ENCODE data around the gene APBA2. TPM values are rescaled to one million over a fixed set of nuclear protein-coding genes. Genes with fewer than 3 reads are reported as not detected.

Gene APBA2
- total RNA-seq, 4 donors from 2014 or later: 2.3 to 15.0 (median 4.6) TPM; not detected in 1

DNA sequence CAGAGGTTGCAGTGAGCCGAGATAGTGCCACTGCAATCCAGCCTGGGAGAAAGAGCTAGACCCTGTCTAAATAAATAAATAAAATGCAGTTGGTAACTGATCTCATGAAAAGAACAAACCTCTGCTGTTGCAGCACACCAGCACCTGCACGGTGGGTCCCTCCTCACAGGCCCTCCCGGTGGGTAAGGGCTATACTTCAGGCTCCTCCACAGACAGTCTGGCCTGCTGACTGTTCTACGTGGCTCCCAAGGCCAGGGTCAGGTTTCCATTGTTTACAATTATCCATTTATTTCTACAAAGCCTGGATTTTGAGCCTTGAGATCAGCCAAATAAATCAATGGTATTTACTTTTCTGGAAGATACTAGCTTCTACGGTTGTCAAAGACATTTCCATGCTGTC is 5.1 kb upstream of the APBA2 start:
- Histone ChIP-seq H3K27ac (no peak overlapping the region), H3K4me1 (no peaks in the 10 kb centered on the region), H3K9me3 (no peaks in the 10 kb centered on the region), H3K4me3 (no peak overlapping the region), H3K36me3 (no peaks in the 10 kb centered on the region), H3K27me3 (no peaks in the 10 kb centered on the region)
- intact Hi-C loops (cut with DNase I; ENCODE audit: low total_unique reads): no loop called here
- TF ChIP-seq POLR2A (IDR thresholded peaks at IDR 0.05): no peak
- TF ChIP-seq, protein P1, sequence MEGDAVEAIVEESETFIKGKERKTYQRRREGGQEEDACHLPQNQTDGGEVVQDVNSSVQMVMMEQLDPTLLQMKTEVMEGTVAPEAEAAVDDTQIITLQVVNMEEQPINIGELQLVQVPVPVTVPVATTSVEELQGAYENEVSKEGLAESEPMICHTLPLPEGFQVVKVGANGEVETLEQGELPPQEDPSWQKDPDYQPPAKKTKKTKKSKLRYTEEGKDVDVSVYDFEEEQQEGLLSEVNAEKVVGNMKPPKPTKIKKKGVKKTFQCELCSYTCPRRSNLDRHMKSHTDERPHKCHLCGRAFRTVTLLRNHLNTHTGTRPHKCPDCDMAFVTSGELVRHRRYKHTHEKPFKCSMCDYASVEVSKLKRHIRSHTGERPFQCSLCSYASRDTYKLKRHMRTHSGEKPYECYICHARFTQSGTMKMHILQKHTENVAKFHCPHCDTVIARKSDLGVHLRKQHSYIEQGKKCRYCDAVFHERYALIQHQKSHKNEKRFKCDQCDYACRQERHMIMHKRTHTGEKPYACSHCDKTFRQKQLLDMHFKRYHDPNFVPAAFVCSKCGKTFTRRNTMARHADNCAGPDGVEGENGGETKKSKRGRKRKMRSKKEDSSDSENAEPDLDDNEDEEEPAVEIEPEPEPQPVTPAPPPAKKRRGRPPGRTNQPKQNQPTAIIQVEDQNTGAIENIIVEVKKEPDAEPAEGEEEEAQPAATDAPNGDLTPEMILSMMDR (IDR thresholded peaks at IDR 0.05): no peak
- DNase-seq: no peak

DNA sequence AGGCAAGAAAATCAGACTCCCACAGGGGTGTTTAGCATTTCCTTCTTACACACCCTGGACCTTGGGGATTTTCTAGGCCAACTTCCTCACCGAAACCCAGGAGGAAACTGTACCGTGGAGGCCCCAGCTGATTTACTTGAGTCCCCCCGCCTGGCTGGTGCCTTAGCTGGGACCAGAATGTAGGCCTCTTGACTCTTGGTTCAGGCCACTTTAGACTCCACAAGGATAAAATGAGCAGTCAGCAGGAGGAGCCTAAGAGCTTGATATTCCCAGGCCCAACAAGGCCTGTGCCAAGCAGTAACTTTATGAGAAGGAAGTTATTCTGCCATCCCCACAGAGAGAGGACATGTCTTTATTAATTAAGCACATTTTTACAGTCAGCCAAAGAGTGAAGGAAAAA is 4.6 kb upstream of the APBA2 start:
- Histone ChIP-seq H3K36me3 (no peaks in the 10 kb centered on the region), H3K4me1 (peaks cover 0 to 2% of the 10 kb centered on the region in 2 donors), H3K4me3 (no peak overlapping the region), H3K27me3 (no peaks in the 10 kb centered on the region), H3K9me3 (no peaks in the 10 kb centered on the region), H3K27ac (no peak overlapping the region)
- intact Hi-C loops (cut with DNase I; ENCODE audit: low total_unique reads): no loop called here
- no peak for TF ChIP-seq POLR2A (IDR thresholded peaks at IDR 0.05)
- TF ChIP-seq, protein P1 (IDR thresholded peaks at IDR 0.05): no peak
- DNase-seq: no peak

DNA sequence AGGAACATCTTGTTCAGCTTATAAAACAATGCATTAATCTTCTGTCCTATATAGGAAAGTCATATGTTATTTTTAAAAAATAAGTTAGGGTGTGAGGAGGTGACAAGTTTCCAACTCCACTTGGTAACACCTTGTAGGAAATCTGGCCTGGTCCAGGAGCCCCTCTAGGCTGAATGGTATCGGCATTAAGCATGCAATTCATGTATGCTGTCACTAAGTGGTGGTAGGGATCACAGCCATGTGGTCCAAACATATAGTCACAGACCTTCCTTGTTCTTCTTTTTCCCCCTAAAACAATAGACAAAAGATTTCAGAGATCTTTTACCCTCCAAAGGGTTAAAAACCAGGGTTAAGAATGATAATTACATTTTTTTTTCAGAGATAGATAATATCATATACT is 4.2 kb upstream of the APBA2 start:
- Histone ChIP-seq H3K27me3 (no peaks in the 10 kb centered on the region), H3K9me3 (no peaks in the 10 kb centered on the region), H3K27ac (no peak overlapping the region), H3K4me1 (peaks cover 0 to 6% of the 10 kb centered on the region in 2 donors), H3K4me3 (no peak overlapping the region), H3K36me3 (no peaks in the 10 kb centered on the region)
- DNase-seq: no peak
- TF ChIP-seq, protein P1 (IDR thresholded peaks at IDR 0.05): no peak
- no peak for TF ChIP-seq POLR2A (IDR thresholded peaks at IDR 0.05)
- intact Hi-C loops (cut with DNase I; ENCODE audit: low total_unique reads): no loop called here

DNA sequence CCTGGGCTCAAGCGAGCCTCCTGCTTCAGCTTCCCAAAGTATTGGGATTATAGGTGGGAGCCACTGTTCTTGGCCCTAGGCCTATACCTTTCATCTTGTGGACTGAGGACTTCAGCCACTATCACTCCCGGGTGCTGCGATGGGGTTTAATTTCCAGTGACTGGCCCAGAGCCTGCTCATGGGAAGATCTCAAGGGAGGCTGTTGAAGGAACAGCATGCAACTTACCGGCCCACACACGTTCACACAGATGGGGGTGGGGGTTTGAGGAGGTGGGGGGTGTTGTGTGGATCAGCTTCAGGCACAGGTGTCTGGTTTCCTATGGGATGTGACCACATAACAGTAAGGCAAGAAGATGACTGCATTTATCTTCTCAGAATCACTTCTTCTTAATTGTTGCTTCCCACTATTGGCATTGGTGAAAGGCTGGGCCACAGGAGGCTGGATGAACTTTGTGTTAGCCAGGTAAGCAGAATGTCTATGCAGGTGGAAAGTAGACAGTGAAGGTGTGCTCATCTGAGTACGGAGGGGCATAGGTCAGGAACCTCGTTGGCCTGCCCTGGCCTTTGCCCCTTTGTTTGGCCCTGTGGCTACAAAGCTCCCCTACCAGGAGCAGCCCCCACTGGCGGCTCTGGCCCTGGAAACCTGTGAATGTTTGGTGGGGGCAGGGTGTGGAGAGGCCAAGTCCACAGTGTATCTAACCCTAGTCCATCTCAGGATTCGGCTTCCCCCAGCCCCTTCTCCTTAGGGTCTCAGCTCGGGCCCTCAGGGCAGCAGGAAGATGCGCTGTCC is 1.4 kb upstream of the APBA2 start:
- DNase-seq: no peak
- intact Hi-C loops (cut with DNase I; ENCODE audit: low total_unique reads): no loop called here
- H3K27me3 ChIP-seq: no peaks in the 10 kb centered on the region
- H3K4me1 ChIP-seq: peaks cover 0 to 10% of the 10 kb centered on the region in 2 donors
- no peaks in the 10 kb centered on the region for H3K9me3 ChIP-seq
- H3K27ac ChIP-seq: no peak overlapping the region
- no peaks in the 10 kb centered on the region for H3K36me3 ChIP-seq
- TF ChIP-seq, protein P1 (IDR thresholded peaks at IDR 0.05): no peak
- no peak for TF ChIP-seq POLR2A (IDR thresholded peaks at IDR 0.05)
- no peak overlapping the region for H3K4me3 ChIP-seq

DNA sequence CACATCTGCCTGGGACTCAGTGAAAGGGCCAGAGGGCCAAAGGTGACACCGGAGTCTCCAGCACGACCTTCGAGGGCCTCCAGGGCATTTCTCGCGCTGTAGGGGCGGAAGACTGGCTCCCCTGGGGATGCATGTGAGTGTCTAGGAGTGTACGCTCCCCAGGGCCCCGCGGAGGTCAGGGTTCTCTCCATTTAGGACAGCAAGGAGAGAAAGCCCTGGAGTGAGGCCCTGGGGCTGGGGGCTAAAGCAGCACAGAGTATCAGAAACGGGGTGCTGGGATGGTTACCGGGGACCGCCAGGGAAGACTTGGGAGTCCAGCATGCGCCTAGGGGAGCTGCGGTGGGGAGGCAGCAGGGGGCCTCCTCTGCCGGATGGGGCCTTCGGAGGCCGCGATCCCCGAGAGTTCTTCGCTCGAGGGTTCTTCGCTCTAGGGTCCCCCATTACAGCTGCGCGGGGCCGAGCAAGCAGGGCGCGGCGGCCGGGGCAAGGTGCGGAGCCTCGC is 595 bp upstream of the APBA2 start:
- Histone ChIP-seq H3K36me3 (no peaks in the 10 kb centered on the region), H3K27me3 (no peaks in the 10 kb centered on the region), H3K4me1 (peaks cover 0 to 10% of the 10 kb centered on the region in 2 donors), H3K4me3 (no peak overlapping the region), H3K27ac (no peak overlapping the region), H3K9me3 (no peaks in the 10 kb centered on the region)
- no peak for DNase-seq
- intact Hi-C loops (cut with DNase I; ENCODE audit: low total_unique reads): no loop called here
- TF ChIP-seq, protein P1 (IDR thresholded peaks at IDR 0.05): no peak
- no peak for TF ChIP-seq POLR2A (IDR thresholded peaks at IDR 0.05)
